ENCODE measurements around the gene C6orf89. TPM values are rescaled to one million over a fixed set of nuclear protein-coding genes. Genes with fewer than 3 reads are reported as not detected.

C6orf89 gene
- total and polyA plus RNA-seq, 2 donors (not counting 1 experiment from before 2014, with no cell fraction given), result 47.1 to 66.7 TPM

GRCh38 chr6:36956446-36956820, 70.7 kb downstream of the C6orf89 start:
- H3K4me1 ChIP-seq (ENCODE audit: control insufficient read depth, extremely low read depth, insufficient read depth, low read length), result no peaks in the 10 kb centered on the region
- no peak overlapping the region for H3K4me3 ChIP-seq (replicated peaks in 1 of 4; ENCODE audit: control extremely low read depth in 1 of 4, insufficient read depth in 1 of 4, low read depth in 3 of 4, low read length in 4 of 4)
- no peak for DNase-seq (ENCODE audit: low read depth in 2 of 2)
- no peak overlapping the region for H2AFZ ChIP-seq (ENCODE audit: low read length)
- H3K27me3 ChIP-seq (ENCODE audit: control insufficient read depth, insufficient read depth, low read length), result peaks cover 2% of the 10 kb centered on the region
- no peaks in the 10 kb centered on the region for H3K36me3 ChIP-seq (ENCODE audit: control insufficient read depth, insufficient read depth, low read length)
- no peak overlapping the region for H3K9ac ChIP-seq (ENCODE audit: insufficient read depth, low read length)
- H3K27ac ChIP-seq (ENCODE audit: insufficient read depth, low read length), result no peak overlapping the region
- no peaks in the 10 kb centered on the region for H4K20me1 ChIP-seq (ENCODE audit: control insufficient read depth, extremely low read depth, insufficient read depth, low read length)
- TF ChIP-seq EZH2 (IDR thresholded peaks at IDR 0.05; ENCODE audit: low read length, missing control alignments) (no peak), CTCF (conservative IDR thresholded peaks at IDR 0.05 in 1 of 2, IDR thresholded peaks at IDR 0.05 in 1 of 2; ENCODE audit: low read depth in 1 of 2, low read length in 2 of 2) (no peak)
- H3K9me3 ChIP-seq (ENCODE audit: control insufficient read depth, insufficient read depth, low read depth, low read length), result no peaks in the 10 kb centered on the region
- no peaks in the 10 kb centered on the region for H3K79me2 ChIP-seq (ENCODE audit: control insufficient read depth, insufficient read depth, low read length)
- no peak overlapping the region for H3K4me2 ChIP-seq (ENCODE audit: extremely low read depth, insufficient read depth, low read length)

DNA sequence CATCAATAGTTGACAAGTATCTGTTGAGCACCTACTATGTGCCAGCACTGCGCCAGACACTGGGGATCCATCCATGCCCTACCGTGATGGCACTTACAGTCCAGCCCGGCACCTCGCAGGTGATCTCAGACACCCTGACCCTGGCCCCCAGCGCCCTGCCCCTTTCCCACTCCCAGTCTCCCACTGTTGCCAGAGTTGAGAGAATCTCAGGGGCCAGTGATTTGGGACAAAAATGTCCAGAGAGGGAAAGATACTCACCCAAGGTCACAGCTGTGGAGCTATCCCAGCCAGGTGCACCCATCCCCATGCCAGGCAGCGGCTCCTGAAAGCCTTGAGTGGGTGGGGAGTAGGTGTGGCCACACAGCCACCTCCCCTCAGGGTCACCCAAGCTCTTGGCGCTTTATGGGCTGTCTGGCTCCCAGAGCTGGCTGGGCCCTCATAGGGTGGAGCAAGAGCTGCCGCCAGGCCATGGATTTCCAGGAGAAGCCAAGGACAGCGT, 72.1 kb downstream of the C6orf89 start:
- no peak overlapping the region for H2AFZ ChIP-seq (ENCODE audit: low read length)

GRCh38 chr6:36958775-36959554, 73.2 kb downstream of the C6orf89 start:
- no peak overlapping the region for H3K4me2 ChIP-seq (ENCODE audit: extremely low read depth, insufficient read depth, low read length)
- peaks cover 2% of the 10 kb centered on the region for H3K27me3 ChIP-seq (ENCODE audit: control insufficient read depth, insufficient read depth, low read length)
- no peak overlapping the region for H2AFZ ChIP-seq (ENCODE audit: low read length)
- no peaks in the 10 kb centered on the region for H3K79me2 ChIP-seq (ENCODE audit: control insufficient read depth, insufficient read depth, low read length)
- TF ChIP-seq CTCF (conservative IDR thresholded peaks at IDR 0.05 in 1 of 2, IDR thresholded peaks at IDR 0.05 in 1 of 2; ENCODE audit: low read depth in 1 of 2, low read length in 2 of 2), result no peak
- TF ChIP-seq EZH2 (IDR thresholded peaks at IDR 0.05; ENCODE audit: low read length, missing control alignments), result no peak
- H3K9me3 ChIP-seq (ENCODE audit: control insufficient read depth, insufficient read depth, low read depth, low read length), result no peaks in the 10 kb centered on the region
- H3K27ac ChIP-seq (ENCODE audit: insufficient read depth, low read length), result no peak overlapping the region
- H4K20me1 ChIP-seq (ENCODE audit: control insufficient read depth, extremely low read depth, insufficient read depth, low read length), result no peaks in the 10 kb centered on the region
- H3K36me3 ChIP-seq (ENCODE audit: control insufficient read depth, insufficient read depth, low read length), result no peaks in the 10 kb centered on the region
- no peaks in the 10 kb centered on the region for H3K4me1 ChIP-seq (ENCODE audit: control insufficient read depth, extremely low read depth, insufficient read depth, low read length)
- no peak overlapping the region for H3K9ac ChIP-seq (ENCODE audit: insufficient read depth, low read length)
- no peak overlapping the region for H3K4me3 ChIP-seq (replicated peaks in 1 of 4; ENCODE audit: control extremely low read depth in 1 of 4, insufficient read depth in 1 of 4, low read depth in 3 of 4, low read length in 4 of 4)
- no peak for DNase-seq (ENCODE audit: low read depth in 2 of 2)

More for the DNA sequence above, 72.1 kb downstream of the C6orf89 start:
- no peak for DNase-seq (ENCODE audit: low read depth in 2 of 2)
- no peak overlapping the region for H3K4me3 ChIP-seq (replicated peaks in 1 of 4; ENCODE audit: control extremely low read depth in 1 of 4, insufficient read depth in 1 of 4, low read depth in 3 of 4, low read length in 4 of 4)
- TF ChIP-seq CTCF (conservative IDR thresholded peaks at IDR 0.05 in 1 of 2, IDR thresholded peaks at IDR 0.05 in 1 of 2; ENCODE audit: low read depth in 1 of 2, low read length in 2 of 2) (no peak), EZH2 (IDR thresholded peaks at IDR 0.05; ENCODE audit: low read length, missing control alignments) (no peak)
- H3K9me3 ChIP-seq (ENCODE audit: control insufficient read depth, insufficient read depth, low read depth, low read length), result no peaks in the 10 kb centered on the region
- peaks cover 2% of the 10 kb centered on the region for H3K27me3 ChIP-seq (ENCODE audit: control insufficient read depth, insufficient read depth, low read length)
- H3K79me2 ChIP-seq (ENCODE audit: control insufficient read depth, insufficient read depth, low read length), result no peaks in the 10 kb centered on the region
- no peak overlapping the region for H3K27ac ChIP-seq (ENCODE audit: insufficient read depth, low read length)
- no peak overlapping the region for H3K9ac ChIP-seq (ENCODE audit: insufficient read depth, low read length)
- H3K4me1 ChIP-seq (ENCODE audit: control insufficient read depth, extremely low read depth, insufficient read depth, low read length), result no peaks in the 10 kb centered on the region
- H3K4me2 ChIP-seq (ENCODE audit: extremely low read depth, insufficient read depth, low read length), result no peak overlapping the region
- H4K20me1 ChIP-seq (ENCODE audit: control insufficient read depth, extremely low read depth, insufficient read depth, low read length), result no peaks in the 10 kb centered on the region
- H3K36me3 ChIP-seq (ENCODE audit: control insufficient read depth, insufficient read depth, low read length), result no peaks in the 10 kb centered on the region

Data from fibroblast of lung (primary cell).